DOHH2 (cell line): ENCODE measurements around the gene GCC2.
"Not testable (repeated sequence)": the region's sequence is repeated elsewhere in the genome, so short reads cannot be mapped to it uniquely, and the experiment has no call there.

Experiments used
- H3F3A ChIP-seq: fragments of 200-600 bp; sonication (generic), shearing (Covaris generic); 2 replicates; pipeline ENCODE4 v1.6.0; 2016; ENCODE audit warnings: antibody characterized with exemption, mild to moderate bottlenecking; ENCODE audit not compliant: control insufficient read depth, insufficient read depth
- H3K27ac ChIP-seq: fragments of 200-600 bp; sonication (generic); 2 replicates; pipeline ENCODE4 v1.5.1; 2014; ENCODE audit warnings: low read depth, mild to moderate bottlenecking, low read length, moderate library complexity
- H3K27me3 ChIP-seq: fragments of 200-600 bp; sonication (generic); 2 replicates; pipeline ENCODE4 v1.6.1; 2014; ENCODE audit warnings: mild to moderate bottlenecking, low read length, mixed read lengths; ENCODE audit not compliant: control insufficient read depth
- H3K36me3 ChIP-seq: fragments of 200-600 bp; sonication (generic); 2 replicates; pipeline ENCODE4 v1.6.1; 2014; ENCODE audit warnings: mild to moderate bottlenecking, low read length, moderate library complexity, mixed read lengths; ENCODE audit not compliant: control insufficient read depth
- H3K4me1 ChIP-seq: fragments of 200-600 bp; sonication (generic); 2 replicates; pipeline ENCODE4 v1.6.1; 2014; ENCODE audit warnings: mild to moderate bottlenecking, low read length, mixed read lengths; ENCODE audit not compliant: control insufficient read depth
- H3K4me2 ChIP-seq: fragments of 200-600 bp; sonication (generic); 2 replicates; pipeline ENCODE4 v1.6.0; 2014; ENCODE audit warnings: mild to moderate bottlenecking, low read length, moderate library complexity
- H3K4me3 ChIP-seq: fragments of 200-600 bp; sonication (generic); 2 replicates; pipeline ENCODE4 v1.5.1; 2014; ENCODE audit warnings: mild to moderate bottlenecking, low read length, mixed read lengths
- H3K79me2 ChIP-seq: fragments of 200-600 bp; sonication (generic); 2 replicates; pipeline ENCODE4 v1.6.1; 2014; ENCODE audit warnings: mild to moderate bottlenecking, low read length, mixed read lengths; ENCODE audit not compliant: control insufficient read depth
- H3K9me2 ChIP-seq: fragments of 200-600 bp; sonication (generic); replicated peaks from 2 replicates; pipeline ENCODE4 v1.6.1; 2014; ENCODE audit warnings: mild to moderate bottlenecking, low read length, mixed read lengths; ENCODE audit not compliant: control insufficient read depth
- H3K9me3 ChIP-seq: fragments of 200-600 bp; sonication (generic); 2 replicates; pipeline ENCODE4 v1.6.1; 2014; ENCODE audit warnings: antibody characterized with exemption, low read length, mixed read lengths; ENCODE audit not compliant: control insufficient read depth, insufficient read depth
- H4K20me1 ChIP-seq: fragments of 200-600 bp; sonication (generic); 2 replicates; pipeline ENCODE4 v1.6.0; 2014; ENCODE audit warnings: low read depth, mild to moderate bottlenecking, antibody characterized with exemption, low read length, moderate library complexity; ENCODE audit not compliant: control insufficient read depth, insufficient read depth
- CTCF ChIP-seq: fragments of 200-600 bp; sonication (generic); IDR thresholded peaks from one replicate; pipeline ENCODE4 v1.5.1; 2014; ENCODE audit warnings: antibody characterized with exemption, mild to moderate bottlenecking, low read depth, low read length; ENCODE audit not compliant: poor library complexity, severe bottlenecking
- EZH2phosphoT487 ChIP-seq: fragments of 200-600 bp; sonication (generic); IDR thresholded peaks from 2 replicates; pipeline ENCODE4 v1.6.1; 2017; ENCODE audit warnings: borderline replicate concordance, mild to moderate bottlenecking, antibody characterized with exemption, low read length, moderate library complexity, mixed read lengths

Gene GCC2

GRCh38 chr2:108450863-108451262, 1.9 kb downstream of the GCC2 start:
- Histone ChIP-seq H3K36me3 (peaks cover 54% of the 10 kb centered on the region), H3K4me1 (peaks cover 28% of the 10 kb centered on the region), H3K79me2 (peaks cover 33% of the 10 kb centered on the region), H3K4me3 (no peak overlapping the region), H3K9me2 (no peaks in the 10 kb centered on the region), H3K9me3 (no peaks in the 10 kb centered on the region), H3F3A (0 out of 2 replicates have a peak, but pooled peaks cover 5% of the 10 kb centered on the region), H3K27me3 (no peaks in the 10 kb centered on the region), H4K20me1 (no peaks in the 10 kb centered on the region), H3K27ac (no peak overlapping the region), H3K4me2 (no peak overlapping the region)
- TF ChIP-seq CTCF (no peak), EZH2phosphoT487 (no peak)

- Histone ChIP-seq H4K20me1 (no peaks in the 10 kb centered on the region), H3K36me3 (peaks cover 65% of the 10 kb centered on the region), H3K27me3 (no peaks in the 10 kb centered on the region), H3K79me2 (peaks cover 38% of the 10 kb centered on the region), H3K9me2 (no peaks in the 10 kb centered on the region), H3K4me1 (peaks cover 28% of the 10 kb centered on the region), H3K27ac (no peak overlapping the region), H3F3A (0 out of 2 replicates have a peak, but pooled peaks cover 5% of the 10 kb centered on the region), H3K4me2 (peak overlapping the region; percentile 20; the same call in 1 of the 2 replicates), H3K9me3 (no peaks in the 10 kb centered on the region), H3K4me3 (no peak overlapping the region)
- TF ChIP-seq CTCF (no peak), EZH2phosphoT487 (no peak)
Measured at GRCh38 chr2:108451976-108452375, 3.0 kb downstream of the GCC2 start.

- not testable (repeated sequence) for H3K9me2 ChIP-seq, H3K4me3 ChIP-seq, H3F3A ChIP-seq, H3K27me3 ChIP-seq, H4K20me1 ChIP-seq, H3K9me3 ChIP-seq, H3K27ac ChIP-seq, H3K4me2 ChIP-seq
- Histone ChIP-seq H3K79me2 (peaks cover 52% of the 10 kb centered on the region), H3K4me1 (peaks cover 21% of the 10 kb centered on the region), H3K36me3 (peaks cover 80% of the 10 kb centered on the region)
Measured at GRCh38 chr2:108453530-108453929, 4.5 kb downstream of the GCC2 start.

- no peak for TF ChIP-seq CTCF
- TF ChIP-seq EZH2phosphoT487, result no peak
- Histone ChIP-seq H3K4me2 (no peak overlapping the region), H3K36me3 (peaks cover 86% of the 10 kb centered on the region), H3K27me3 (no peaks in the 10 kb centered on the region), H3K4me1 (peaks cover 24% of the 10 kb centered on the region), H3K79me2 (peaks cover 54% of the 10 kb centered on the region), H3F3A (0 out of 2 replicates have a peak, but pooled peaks cover 3% of the 10 kb centered on the region), H4K20me1 (no peaks in the 10 kb centered on the region), H3K27ac (no peak overlapping the region), H3K9me3 (peaks cover 5% of the 10 kb centered on the region; the same call in 1 of the 2 replicates), H3K9me2 (no peaks in the 10 kb centered on the region), H3K4me3 (no peak overlapping the region)
Measured at GRCh38 chr2:108454440-108454839, 5.4 kb downstream of the GCC2 start.
